K562 (cell line): ENCODE measurements around the gene NXPH4. TPM values are rescaled to one million over a fixed set of nuclear protein-coding genes. Genes with fewer than 3 reads are reported as not detected.

Source experiments
- CTCF ChIP-seq, 3 experiments: IDR thresholded peaks in 2 of 3; conservative IDR thresholded peaks in 1 of 3; 2 replicates each; pipeline ENCODE4 v1.5.1; 2011 to 2012; ENCODE audit warnings: low read length in 3 of 3, mild to moderate bottlenecking in 3 of 3, control low read depth in 2 of 3, improper control_type of control experiment in 1 of 3, inconsistent platforms in 1 of 3, low read depth in 1 of 3, mixed read lengths in 1 of 3, moderate library complexity in 1 of 3; ENCODE audit not compliant: insufficient read depth in 2 of 3
- DIDO1 ChIP-seq: fragments of 450-650 bp; IDR thresholded peaks from 2 replicates; pipeline ENCODE4 v1.6.1; 2016; ENCODE audit warnings: low read depth, missing biosample characterization, missing genetic modification characterization
- FOXA3 ChIP-seq, 2 experiments: fragments of 450-650 bp in 1 of 2; sonication (generic) in 1 of 2; formaldehyde crosslinking; IDR thresholded peaks in 1 of 2; conservative IDR thresholded peaks in 1 of 2; 2 replicates each; pipeline versions ENCODE4 v1.4.0 to v1.8.0; 2020 to 2022; ENCODE audit warnings: mild to moderate bottlenecking in 2 of 2, missing genetic modification reagents in 1 of 2
- FOXP1 ChIP-seq: sonication (generic); formaldehyde crosslinking; IDR thresholded peaks from 2 replicates; pipeline ENCODE4 v1.8.0; 2022; ENCODE audit warnings: mild to moderate bottlenecking, missing genetic modification reagents
- GTF3C2 ChIP-seq: IDR thresholded peaks from 3 replicates; pipeline ENCODE4 v1.6.1; 2011; ENCODE audit warnings: borderline replicate concordance, mild to moderate bottlenecking, moderate library complexity; ENCODE audit not compliant: insufficient read length; ENCODE audit errors: extremely low read depth
- MEIS2 ChIP-seq: fragments of 450-650 bp; IDR thresholded peaks from 2 replicates; pipeline ENCODE4 v1.6.1; 2014; ENCODE audit warnings: mild to moderate bottlenecking; ENCODE audit not compliant: partially characterized antibody
- SLC30A9 ChIP-seq: fragments of 250-450 bp; sonication (Bioruptor Pico); IDR thresholded peaks from 2 replicates; pipeline ENCODE4 v1.8.0; 2022; ENCODE audit warnings: mild to moderate bottlenecking, moderate library complexity
- U2AF1 ChIP-seq: fragments of 200-400 bp; formaldehyde crosslinking; optimal IDR thresholded peaks from 2 replicates; pipeline ENCODE3; 2017; ENCODE audit warnings: mild to moderate bottlenecking, low read depth, low read length, moderate library complexity
- ZBTB26 ChIP-seq: fragments of 450-650 bp; formaldehyde crosslinking; IDR thresholded peaks from 2 replicates; pipeline ENCODE4 v1.4.0; 2022; ENCODE audit warnings: missing genetic modification characterization
- ZNF407 ChIP-seq: fragments of 450-650 bp; IDR thresholded peaks from 2 replicates; pipeline ENCODE4 v1.6.1; 2016; ENCODE audit warnings: low read depth
- ZNF785 ChIP-seq: fragments of 250-450 bp; sonication (Bioruptor Pico); IDR thresholded peaks from 2 replicates; pipeline ENCODE4 v1.4.0; 2020; ENCODE audit warnings: mild to moderate bottlenecking
- polyA plus RNA-seq, 8 experiments: library from polyadenylated mRNA; depleted of rRNA in 4 of 8; stranded (reverse) in 5 of 8; unstranded in 3 of 8; fragments of >200 nt; fragmentation: Nextera tagmentation in 2 of 8; fragmentation: Illumina TruSeq in 1 of 8; extraction: Ambion mirVana in 2 of 8; extraction: Trizol in 1 of 8; gene quantifications; 2 replicates each; pipeline versions ENCODE4 v1.2.1 to v1.2.3, GENCODE V29; 2011 to 2014; ENCODE audit warnings: inconsistent platforms in 1 of 8, missing spikeins in 1 of 8
- total RNA-seq, 7 experiments: library from RNA; depleted of rRNA in 6 of 7; stranded (reverse); fragments of >200 nt in 6 of 7; fragmentation: Illumina TruSeq in 2 of 7; extraction: Trizol in 2 of 7; gene quantifications; 2 replicates each; pipeline versions ENCODE4 v1.2.1 to v1.2.3, GENCODE V29; 2011 to 2021; ENCODE audit warnings: low replicate concordance in 1 of 7

The NXPH4 gene
- total and polyA plus RNA-seq, 9 of the 15 experiments (the other 6 are each of a cell fraction or from before 2014, with no cell fraction given) = 0.49 to 2.7 (median 1.1) TPM; not detected in 4

- TF ChIP-seq FOXA3 (CRISPR knock-in tag; conservative IDR thresholded peaks at IDR 0.05 in 1 of 2, IDR thresholded peaks at IDR 0.05 in 1 of 2) = no peak
- no peak for TF ChIP-seq DIDO1 (tag)
- no peak for TF ChIP-seq FOXP1 (CRISPR knock-in tag)
- TF ChIP-seq SLC30A9 = no peak
- TF ChIP-seq ZBTB26 = no peak
- no peak for TF ChIP-seq ZNF785
- TF ChIP-seq U2AF1 = no peak
- peak in 1 of 3 experiments; percentile 9; a peak in 1 of 6 replicates for TF ChIP-seq CTCF (IDR thresholded peaks at IDR 0.05 in 2 of 3, conservative IDR thresholded peaks at IDR 0.05 in 1 of 3; ENCODE audit: insufficient read depth in 2 of 3, low read depth in 1 of 3, low read length in 3 of 3)
- no peak for TF ChIP-seq GTF3C2
- TF ChIP-seq ZNF407 = no peak
- peak; percentile 44 for TF ChIP-seq MEIS2
These were observed at the start of gene NXPH4 (continued) for GRCh38 chr12:57216014-57216911.
